HG02973 (cell line): ENCODE data around the gene AGO4.
"Not testable (repeated sequence)": the region's sequence is repeated elsewhere in the genome, so short reads cannot be mapped to it uniquely, and the experiment has no call there.

Experiments used
- ATAC-seq: cut with Tn5 transposase; IDR thresholded peaks from one replicate; pipeline ENCODE4 v1.9.1; 2021; ENCODE audit warnings: moderate library complexity; ENCODE audit not compliant: unreplicated experiment

Gene AGO4

GRCh38 chr1:35810096-35810881 lies 2.5 kb downstream of the AGO4 start:
- ATAC-seq: no peak

GRCh38 chr1:35812754-35813153 lies 4.9 kb downstream of the AGO4 start:
- not testable (repeated sequence) for ATAC-seq

GRCh38 chr1:35825255-35825654 lies 17.4 kb downstream of the AGO4 start:
- no peak for ATAC-seq

- no peak for ATAC-seq
Measured at GRCh38 chr1:35832276-35832905, 24.6 kb downstream of the AGO4 start.

GRCh38 chr1:35833395-35833794 lies 25.6 kb downstream of the AGO4 start:
- no peak for ATAC-seq

GRCh38 chr1:35834218-35834617 lies 26.4 kb downstream of the AGO4 start:
- ATAC-seq: no peak

GRCh38 chr1:35835398-35835797 lies 27.6 kb downstream of the AGO4 start:
- no peak for ATAC-seq

- no peak for ATAC-seq
Measured at GRCh38 chr1:35836734-35837133, 28.9 kb downstream of the AGO4 start.

- no peak for ATAC-seq
Measured at GRCh38 chr1:35838693-35839245, 31.0 kb downstream of the AGO4 start.

- ATAC-seq: no peak
Measured at GRCh38 chr1:35844826-35845225, 37.0 kb downstream of the AGO4 start.

GRCh38 chr1:35845766-35846165 lies 38.0 kb downstream of the AGO4 start:
- ATAC-seq: no peak

- no peak for ATAC-seq
Measured at GRCh38 chr1:35847935-35848565, 40.2 kb downstream of the AGO4 start.

- no peak for ATAC-seq
Measured at GRCh38 chr1:35850051-35850450, 42.2 kb downstream of the AGO4 start.

- no peak for ATAC-seq
Measured at GRCh38 chr1:35850716-35851115, 42.9 kb downstream of the AGO4 start.

- ATAC-seq: no peak
Measured at GRCh38 chr1:35851132-35851869, 43.5 kb downstream of the AGO4 start.

- ATAC-seq: no peak
Measured at GRCh38 chr1:35852241-35852640, 44.4 kb downstream of the AGO4 start.

GRCh38 chr1:35854989-35855700 lies 47.3 kb downstream of the AGO4 start:
- no peak for ATAC-seq

GRCh38 chr1:35856964-35857363 lies 49.1 kb downstream of the AGO4 start:
- ATAC-seq: no peak

GRCh38 chr1:35857830-35858229 lies 50.0 kb downstream of the AGO4 start:
- ATAC-seq: no peak

- no peak for ATAC-seq
Measured at GRCh38 chr1:35860696-35861095, 52.9 kb downstream of the AGO4 start.
